Measurements from ENCODE around the gene ANHX. TPM values are rescaled to one million over a fixed set of nuclear protein-coding genes. Genes with fewer than 3 reads are reported as not detected.

Gene ANHX
- total RNA-seq, 4 donors from 2014 or later = 0.13 TPM; not detected in 3

DNA sequence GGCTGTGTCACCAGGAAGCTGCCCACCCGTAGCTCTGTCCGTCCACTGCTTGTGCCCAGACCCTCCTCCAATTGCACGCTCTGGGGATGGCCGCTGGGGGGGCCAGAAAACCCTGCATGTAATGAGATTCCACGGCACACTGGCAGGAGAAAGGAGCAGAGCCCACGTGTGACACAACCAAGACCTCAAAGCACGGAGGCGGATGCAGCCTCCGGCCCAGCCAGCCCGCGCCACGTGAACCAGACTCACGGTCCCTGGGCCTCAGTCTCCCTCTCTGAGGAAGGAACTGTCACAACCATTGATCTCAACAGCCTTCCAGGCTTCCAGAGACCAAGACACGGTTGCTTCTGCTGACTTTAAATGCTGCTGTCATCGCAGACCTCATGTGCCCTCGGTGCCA, 14.4 kb downstream of the ANHX start:
- no peak for TF ChIP-seq POLR2A (IDR thresholded peaks at IDR 0.05)
- TF ChIP-seq, protein P1, sequence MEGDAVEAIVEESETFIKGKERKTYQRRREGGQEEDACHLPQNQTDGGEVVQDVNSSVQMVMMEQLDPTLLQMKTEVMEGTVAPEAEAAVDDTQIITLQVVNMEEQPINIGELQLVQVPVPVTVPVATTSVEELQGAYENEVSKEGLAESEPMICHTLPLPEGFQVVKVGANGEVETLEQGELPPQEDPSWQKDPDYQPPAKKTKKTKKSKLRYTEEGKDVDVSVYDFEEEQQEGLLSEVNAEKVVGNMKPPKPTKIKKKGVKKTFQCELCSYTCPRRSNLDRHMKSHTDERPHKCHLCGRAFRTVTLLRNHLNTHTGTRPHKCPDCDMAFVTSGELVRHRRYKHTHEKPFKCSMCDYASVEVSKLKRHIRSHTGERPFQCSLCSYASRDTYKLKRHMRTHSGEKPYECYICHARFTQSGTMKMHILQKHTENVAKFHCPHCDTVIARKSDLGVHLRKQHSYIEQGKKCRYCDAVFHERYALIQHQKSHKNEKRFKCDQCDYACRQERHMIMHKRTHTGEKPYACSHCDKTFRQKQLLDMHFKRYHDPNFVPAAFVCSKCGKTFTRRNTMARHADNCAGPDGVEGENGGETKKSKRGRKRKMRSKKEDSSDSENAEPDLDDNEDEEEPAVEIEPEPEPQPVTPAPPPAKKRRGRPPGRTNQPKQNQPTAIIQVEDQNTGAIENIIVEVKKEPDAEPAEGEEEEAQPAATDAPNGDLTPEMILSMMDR (IDR thresholded peaks at IDR 0.05) = no peak
- DNase-seq = no peak
- Histone ChIP-seq H3K36me3 (no peaks in the 10 kb centered on the region), H3K4me1 (no peaks in the 10 kb centered on the region), H3K9me3 (no peaks in the 10 kb centered on the region), H3K27me3 (no peaks in the 10 kb centered on the region), H3K27ac (no peak overlapping the region), H3K4me3 (replicated peaks in 1 of 3) (no peak overlapping the region)
- WGBS, 2 donors = 88 to 94% methylated on average over 13 to 15 of the region's 16 CpGs
- intact Hi-C loops (cut with DNase I) = no loop called here

DNA sequence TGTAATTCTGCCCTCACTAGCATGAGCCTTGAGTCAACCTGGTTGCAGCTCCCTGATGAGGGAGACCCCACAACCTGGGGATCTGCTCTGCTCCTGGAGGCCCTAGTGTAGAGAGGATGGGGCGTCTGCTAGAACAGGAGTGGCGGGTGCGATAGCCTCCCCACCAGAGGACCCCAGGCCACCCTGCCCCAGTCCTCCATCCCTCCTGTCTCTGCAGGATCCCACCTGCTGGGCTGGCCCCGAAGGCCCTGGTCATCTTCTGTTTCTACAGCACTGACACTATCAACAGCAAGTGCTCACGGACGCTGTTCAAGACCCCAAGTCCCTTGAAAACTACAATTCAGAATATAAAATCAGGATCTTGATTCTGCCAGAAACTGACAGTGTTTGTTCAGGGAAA, 15.2 kb downstream of the ANHX start:
- no peak for TF ChIP-seq POLR2A (IDR thresholded peaks at IDR 0.05)
- H3K9me3 ChIP-seq = no peaks in the 10 kb centered on the region
- no peaks in the 10 kb centered on the region for H3K4me1 ChIP-seq
- H3K27ac ChIP-seq = no peak overlapping the region
- no peak for DNase-seq
- no peaks in the 10 kb centered on the region for H3K36me3 ChIP-seq
- H3K4me3 ChIP-seq (replicated peaks in 1 of 3) = no peak overlapping the region
- H3K27me3 ChIP-seq = no peaks in the 10 kb centered on the region
- intact Hi-C loops (cut with DNase I) = no loop called here
- 87 to 89% methylated on average over 6 of the region's 6 CpGs for whole genome bisulfite sequencing, 2 donors

DNA sequence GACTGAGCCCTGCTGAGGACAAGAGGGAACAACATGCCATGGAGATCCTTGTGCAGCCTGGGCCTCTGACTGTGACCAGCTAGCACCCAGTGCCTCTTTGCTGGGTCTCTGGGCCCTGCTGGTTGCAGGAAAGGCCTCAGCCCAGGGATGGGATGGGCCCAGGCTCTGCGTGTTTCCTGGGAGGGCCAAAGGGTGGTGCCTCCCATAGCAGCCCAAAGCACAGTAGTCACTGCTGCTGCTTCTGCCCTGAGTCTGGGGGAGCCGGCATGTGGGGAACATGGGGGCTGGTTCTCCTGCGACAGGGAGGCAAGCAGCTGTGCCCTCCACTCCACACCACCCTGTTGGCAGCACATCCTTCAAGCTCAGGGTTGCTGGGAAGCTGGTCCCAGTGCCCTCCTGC, 18.5 kb downstream of the ANHX start:
- Histone ChIP-seq H3K27ac (no peak overlapping the region), H3K4me3 (replicated peaks in 1 of 3) (no peak overlapping the region), H3K9me3 (no peaks in the 10 kb centered on the region), H3K4me1 (no peaks in the 10 kb centered on the region), H3K27me3 (no peaks in the 10 kb centered on the region), H3K36me3 (no peaks in the 10 kb centered on the region)
- 80% methylated on average over 3 of the region's 3 CpGs; no CpG with 5 or more reads in 1 of the 2 donors for WGBS, 2 donors
- TF ChIP-seq, protein P1 (IDR thresholded peaks at IDR 0.05) = no peak
- TF ChIP-seq POLR2A (IDR thresholded peaks at IDR 0.05) = no peak
- intact Hi-C loops (cut with DNase I) = no loop called here
- DNase-seq = no peak

DNA sequence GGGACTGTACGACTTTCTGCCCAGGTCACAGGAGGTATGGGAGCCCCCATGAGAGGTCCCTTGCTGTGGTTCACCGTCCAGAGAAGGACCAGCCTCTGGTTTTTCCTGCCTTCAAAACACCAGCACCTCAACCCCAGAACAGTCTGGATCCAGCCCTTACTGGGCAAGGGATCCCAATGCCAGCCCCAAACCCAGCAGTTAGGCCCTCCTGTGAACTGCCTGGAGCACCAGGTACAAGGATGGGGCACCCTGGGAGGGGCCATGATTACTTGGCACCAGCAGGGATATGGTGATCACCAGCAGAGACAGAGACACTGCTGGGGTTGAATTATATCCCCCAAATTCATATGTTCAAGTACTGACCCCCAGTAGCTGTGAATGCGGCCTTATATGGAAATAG, 20.0 kb downstream of the ANHX start:
- WGBS, 2 donors = 77 to 82% methylated on average over 2 to 3 of the region's 3 CpGs
- intact Hi-C loops (cut with DNase I) = no loop called here
- Histone ChIP-seq H3K4me1 (no peaks in the 10 kb centered on the region), H3K27me3 (no peaks in the 10 kb centered on the region), H3K36me3 (no peaks in the 10 kb centered on the region), H3K27ac (no peak overlapping the region), H3K9me3 (no peaks in the 10 kb centered on the region), H3K4me3 (replicated peaks in 1 of 3) (no peak overlapping the region)
- no peak for DNase-seq
- no peak for TF ChIP-seq POLR2A (IDR thresholded peaks at IDR 0.05)
- TF ChIP-seq, protein P1 (IDR thresholded peaks at IDR 0.05) = no peak

DNA sequence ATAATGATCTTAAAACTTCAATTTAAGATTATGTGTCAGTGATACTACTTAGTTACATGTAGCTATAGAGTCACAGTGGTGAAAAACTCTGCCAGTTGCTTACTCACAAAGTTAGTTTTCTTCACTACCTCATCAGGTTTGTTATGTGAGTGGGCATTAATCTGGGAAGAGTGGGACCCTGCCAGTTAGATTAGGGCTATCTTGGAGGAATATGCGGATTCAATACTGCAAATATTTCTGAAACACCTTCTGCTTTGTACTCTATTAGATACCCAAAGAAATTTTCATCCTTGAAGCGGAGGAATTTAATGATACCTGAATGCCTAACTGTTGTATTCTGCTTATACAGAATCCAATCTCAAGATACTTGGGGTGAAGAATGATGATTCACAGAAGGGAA, 29.3 kb downstream of the ANHX start:
- Histone ChIP-seq H3K4me3 (replicated peaks in 1 of 3) (no peak overlapping the region), H3K27me3 (no peaks in the 10 kb centered on the region), H3K27ac (no peak overlapping the region), H3K4me1 (no peaks in the 10 kb centered on the region), H3K9me3 (peaks cover 34% of the 10 kb centered on the region), H3K36me3 (peaks cover 21% of the 10 kb centered on the region in 2 donors)
- WGBS, 2 donors = 96 to 98% methylated on average over 2 of the region's 2 CpGs
- intact Hi-C loops (cut with DNase I) = no loop called here
- no peak for DNase-seq
- TF ChIP-seq, protein P1 (IDR thresholded peaks at IDR 0.05) = no peak
- TF ChIP-seq POLR2A (IDR thresholded peaks at IDR 0.05) = no peak

DNA sequence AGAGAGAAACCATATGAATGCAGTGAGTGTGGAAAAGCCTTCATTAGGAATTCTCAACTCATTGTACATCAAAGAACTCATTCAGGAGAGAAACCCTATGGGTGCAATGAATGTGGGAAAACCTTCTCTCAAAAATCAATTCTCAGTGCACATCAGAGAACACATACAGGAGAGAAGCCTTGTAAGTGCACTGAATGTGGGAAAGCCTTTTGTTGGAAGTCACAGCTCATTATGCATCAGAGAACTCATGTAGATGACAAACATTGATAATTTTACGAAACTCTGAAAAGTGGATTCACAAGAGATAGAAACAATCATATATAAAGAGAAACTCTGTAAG, 31.4 kb downstream of the ANHX start:
- Histone ChIP-seq H3K36me3 (peaks cover 33 to 34% of the 10 kb centered on the region in 2 donors), H3K27ac (no peak overlapping the region), H3K9me3 (peaks cover 38% of the 10 kb centered on the region), H3K4me3 (replicated peaks in 1 of 3) (no peak overlapping the region), H3K27me3 (no peaks in the 10 kb centered on the region), H3K4me1 (no peaks in the 10 kb centered on the region)
- TF ChIP-seq POLR2A (IDR thresholded peaks at IDR 0.05) = no peak
- TF ChIP-seq, protein P1 (IDR thresholded peaks at IDR 0.05) = no peak
- WGBS, 2 donors = 100% methylated on average over 1 of the region's 1 CpG
- DNase-seq = no peak
- intact Hi-C loops (cut with DNase I) = no loop called here
